ENCODE measurements around the gene TRIM24.
A peak's percentile ranks its signal among the peaks of the same experiment; 100 is the strongest.

TRIM24 gene

DNA sequence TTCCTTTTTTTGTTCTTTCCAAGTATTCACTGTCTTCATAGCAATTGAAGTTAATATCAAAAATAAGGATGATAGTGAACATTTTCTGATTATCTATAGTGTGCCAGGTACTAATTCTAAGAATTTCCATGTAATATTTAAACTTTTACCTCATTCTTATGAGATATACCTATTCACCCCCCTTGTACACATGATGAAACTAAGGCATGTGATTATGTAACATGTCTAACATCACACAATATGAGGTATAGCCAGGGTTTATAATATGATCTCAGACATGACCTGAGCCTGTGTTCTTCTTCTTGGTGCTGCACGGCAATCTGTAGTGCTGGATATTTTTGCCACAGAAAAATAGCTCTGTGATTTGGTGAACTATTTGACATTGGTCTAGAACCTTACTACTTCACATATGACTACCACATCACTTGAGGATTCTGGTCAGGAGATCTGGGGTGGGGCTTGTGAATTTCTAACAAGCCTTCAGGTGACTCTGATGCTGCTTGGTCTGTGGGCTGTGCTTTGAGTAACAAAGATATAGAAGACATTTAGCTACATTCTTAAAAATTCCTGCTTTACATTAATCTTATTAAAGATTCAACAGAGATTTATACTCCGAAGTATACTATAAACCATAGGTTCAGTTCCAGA, 79.1 kb downstream of the TRIM24 start:
- DNase-seq (ENCODE audit: low spot score): no peak

DNA sequence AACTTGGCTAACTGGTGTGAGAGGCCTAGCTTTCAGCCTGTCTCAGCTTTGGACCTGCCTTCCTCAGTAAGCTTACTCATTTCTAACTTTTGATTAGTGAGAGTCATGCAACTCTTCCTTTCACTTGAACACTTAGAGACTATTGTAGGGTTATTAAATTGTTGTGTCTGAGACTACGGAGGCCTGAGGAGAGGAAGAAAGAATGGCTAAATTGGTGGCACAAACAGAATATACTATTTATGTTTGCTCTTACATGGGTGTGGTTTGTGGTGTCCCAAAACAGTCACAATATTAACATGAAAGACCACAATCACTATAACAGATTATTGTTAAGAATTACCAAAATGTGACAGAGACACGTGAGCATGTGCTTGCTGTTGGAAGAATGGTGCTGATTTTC, 82.1 kb downstream of the TRIM24 start:
- no peak for DNase-seq (ENCODE audit: low spot score)

DNA sequence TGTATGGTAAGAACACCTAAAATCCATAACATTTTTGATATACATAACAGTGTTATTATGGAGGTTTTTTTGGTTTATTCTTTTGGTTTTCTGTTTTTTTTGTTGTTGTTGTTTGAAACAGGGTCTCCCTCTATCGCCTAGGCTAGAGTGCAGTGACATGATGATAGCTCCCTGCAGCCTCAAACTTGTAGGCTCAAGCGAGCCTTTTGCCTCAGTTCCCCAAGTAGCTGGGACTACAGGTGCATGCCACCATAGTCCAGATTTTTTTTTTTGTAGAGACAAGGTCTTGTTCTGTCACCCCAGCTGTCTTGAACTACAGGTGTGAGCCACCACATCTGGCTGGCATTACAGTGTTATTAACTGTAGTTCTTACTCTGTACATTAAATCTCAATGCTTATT, 83.7 kb downstream of the TRIM24 start:
- no peak for DNase-seq (ENCODE audit: low spot score)

GRCh38 chr7:138545123-138545522, 85.1 kb downstream of the TRIM24 start:
- no peak for DNase-seq (ENCODE audit: low spot score)

DNA sequence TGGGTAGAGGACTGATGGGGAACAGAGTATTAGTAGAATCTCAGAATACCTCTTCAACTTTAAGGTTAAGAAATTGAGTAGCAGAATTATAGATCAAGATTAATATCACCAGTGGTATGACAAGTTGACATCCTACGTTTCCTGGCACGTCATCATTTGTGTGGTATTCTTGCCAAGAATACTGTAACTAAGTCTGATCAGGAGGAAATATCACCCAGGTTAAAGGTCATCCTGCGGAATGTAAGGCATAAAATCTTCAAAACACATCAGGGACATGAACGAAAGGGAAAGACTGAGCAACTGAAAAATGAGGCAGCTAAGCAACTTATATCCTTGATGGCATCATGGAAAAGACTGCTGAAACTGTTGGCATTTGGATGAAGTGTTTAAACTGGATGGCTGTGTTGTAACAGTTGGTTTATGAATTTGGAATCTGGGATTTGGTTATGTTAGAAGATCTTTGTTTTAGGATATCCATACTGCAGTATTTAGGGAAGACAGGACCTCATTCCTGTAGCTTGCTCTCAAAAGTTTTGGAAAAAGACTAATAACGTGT, 86.1 kb downstream of the TRIM24 start:
- DNase-seq (ENCODE audit: low spot score): no peak

DNA sequence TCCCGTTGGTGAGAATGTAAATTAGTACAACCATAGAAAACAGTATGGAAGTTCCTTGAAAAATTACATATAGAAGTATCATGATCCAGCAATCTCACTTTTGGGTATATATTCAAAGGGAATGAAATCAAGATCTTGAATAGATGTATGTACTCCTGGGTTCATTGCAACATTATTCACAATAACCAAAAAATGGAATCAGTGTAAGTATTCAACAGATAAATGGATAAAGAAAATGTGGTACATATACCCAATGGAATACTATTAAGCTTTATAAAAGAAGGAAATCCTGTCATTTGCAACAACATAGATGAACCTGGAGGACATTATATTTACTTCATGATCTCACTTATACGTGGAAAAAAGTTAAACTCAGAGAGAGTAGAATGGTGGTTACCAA, 86.8 kb downstream of the TRIM24 start:
- no peak for DNase-seq (ENCODE audit: low spot score)

DNA sequence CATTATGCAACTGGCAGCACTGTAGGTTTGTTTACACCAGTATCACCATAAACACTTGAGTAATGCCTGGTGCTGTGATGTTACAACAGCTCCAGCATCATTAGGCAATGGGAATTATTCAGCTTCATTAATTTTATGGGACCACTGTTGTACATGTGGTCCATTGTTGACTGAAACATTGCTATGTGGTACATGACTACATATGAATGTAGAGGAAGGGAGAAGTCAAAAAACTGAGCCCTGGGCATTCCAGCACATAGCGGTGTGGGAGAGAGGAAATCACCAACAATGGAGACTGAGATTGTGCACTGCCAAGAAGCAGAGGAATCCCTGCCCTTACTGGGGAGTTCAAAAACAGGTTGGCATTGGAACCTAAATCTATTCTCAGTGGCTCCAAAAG, 89.0 kb downstream of the TRIM24 start:
- no peak for DNase-seq (ENCODE audit: low spot score)

DNA sequence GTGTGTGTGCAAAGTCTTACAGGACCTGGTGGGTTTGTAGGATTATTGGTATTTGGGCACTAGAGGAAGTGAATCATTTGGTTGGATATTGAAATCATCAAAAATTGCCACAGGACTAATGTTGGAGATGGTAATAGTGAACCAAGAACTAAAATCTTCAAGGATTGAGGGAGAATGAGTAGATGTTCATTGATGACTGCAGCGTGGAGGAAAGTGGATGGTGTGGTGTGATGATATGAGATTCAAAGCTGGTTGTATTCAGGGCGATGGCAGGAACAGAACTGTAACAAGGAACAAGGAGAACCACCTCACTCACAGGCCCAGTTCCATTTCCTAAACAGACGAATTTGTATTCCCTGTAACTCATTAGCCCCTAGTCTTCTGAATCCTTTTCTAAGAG, 90.3 kb downstream of the TRIM24 start:
- no peak for DNase-seq (ENCODE audit: low spot score)

DNA sequence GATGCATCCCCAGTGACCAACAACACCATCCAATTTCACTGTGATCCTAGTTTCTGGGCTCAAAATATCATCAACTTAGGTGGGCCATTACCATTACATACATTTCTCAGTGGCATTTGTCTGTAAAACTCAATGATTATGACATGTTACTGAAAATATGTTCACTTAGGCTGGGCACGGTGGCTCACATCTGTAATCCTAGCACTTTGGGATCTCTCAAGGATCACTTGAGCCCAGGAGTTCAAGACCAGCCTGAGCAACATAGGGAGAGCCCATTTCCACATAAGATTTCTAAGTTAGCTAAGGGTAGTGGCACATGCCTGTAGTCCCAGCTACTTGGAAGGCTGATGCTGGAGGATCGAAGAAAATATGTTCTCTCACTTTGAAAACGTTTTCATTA, 91.0 kb downstream of the TRIM24 start:
- no peak for DNase-seq (ENCODE audit: low spot score)

DNA sequence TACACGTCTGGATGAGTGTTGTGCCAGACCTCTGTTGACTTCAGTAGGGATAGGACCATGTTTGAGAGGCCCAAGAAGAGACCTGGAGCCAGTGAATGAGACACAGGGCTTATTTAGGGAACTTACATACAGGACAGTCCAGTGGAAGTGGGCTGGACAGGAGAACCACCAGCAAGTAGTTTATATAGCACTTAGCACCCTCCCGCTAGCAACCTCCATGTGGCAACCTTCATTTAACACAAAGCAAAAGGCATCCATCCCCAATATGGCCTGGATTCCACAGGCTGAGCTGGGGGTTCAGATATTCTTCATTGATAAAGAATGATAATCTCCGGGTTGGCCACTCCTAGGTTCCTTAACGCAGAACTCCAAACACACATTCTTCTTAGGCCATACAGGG, 93.7 kb downstream of the TRIM24 start:
- no peak for DNase-seq (ENCODE audit: low spot score)

- no peak for DNase-seq (ENCODE audit: low spot score)
Measured at GRCh38 chr7:138554674-138555073, 94.6 kb downstream of the TRIM24 start.

GRCh38 chr7:138555684-138556083, 95.6 kb downstream of the TRIM24 start:
- no peak for DNase-seq (ENCODE audit: low spot score)

DNA sequence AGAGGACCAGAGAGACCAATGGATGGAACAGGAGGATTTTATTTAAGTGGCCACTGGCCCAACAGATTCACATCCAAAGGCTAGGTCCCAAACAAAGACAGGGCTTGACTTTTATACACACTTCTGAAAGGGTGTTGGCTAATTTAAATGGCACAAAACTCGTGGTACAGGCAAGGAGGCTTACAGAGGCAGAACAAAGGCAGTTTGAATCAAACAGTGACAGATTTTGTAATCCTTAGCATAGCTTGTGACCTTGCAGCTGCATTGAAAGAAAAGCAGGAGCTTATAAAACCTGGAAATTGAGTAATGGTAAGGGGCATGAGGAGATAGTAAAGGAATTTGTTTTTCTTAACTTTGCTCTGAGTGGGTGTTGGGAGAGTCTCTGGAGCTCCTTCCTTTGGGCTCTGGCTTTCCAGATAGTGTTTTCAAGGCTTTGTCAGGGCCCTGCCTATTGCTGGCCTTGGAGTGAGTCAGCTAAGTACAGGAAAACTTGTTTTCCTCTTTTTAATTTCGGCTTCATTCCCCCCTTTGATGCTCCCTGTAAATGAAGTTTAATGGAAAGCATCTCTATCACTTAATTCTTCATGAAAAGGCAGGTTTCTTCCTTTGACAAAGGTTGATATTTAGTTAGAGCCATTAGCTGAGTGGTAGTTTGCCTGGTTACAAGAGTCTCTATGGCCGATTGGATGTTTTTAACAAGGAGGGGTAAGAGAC, 96.9 kb downstream of the TRIM24 start:
- no peak for DNase-seq (ENCODE audit: low spot score)

GRCh38 chr7:138559448-138559847, 99.4 kb downstream of the TRIM24 start:
- DNase-seq (ENCODE audit: low spot score): no peak

DNA sequence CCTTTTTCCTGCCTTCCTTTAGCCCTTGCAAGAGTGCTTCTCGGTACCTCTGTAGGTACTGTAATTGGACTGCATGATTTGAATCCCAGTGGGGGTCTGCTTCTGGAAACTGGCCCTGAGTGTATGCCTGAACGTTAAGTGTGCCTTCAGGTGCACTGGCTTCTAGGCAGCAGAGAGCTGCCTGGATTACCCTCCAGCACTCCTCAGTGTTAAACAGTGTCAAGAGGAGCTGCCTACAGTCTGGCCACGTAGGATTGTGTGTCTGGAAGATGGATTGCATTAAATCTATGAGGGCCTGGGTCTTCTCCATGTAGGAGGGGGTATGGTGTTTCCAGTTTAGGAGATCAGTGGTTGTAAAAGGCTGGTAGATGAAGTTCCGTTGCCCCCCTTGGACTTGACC, 103.7 kb downstream of the TRIM24 start:
- DNase-seq (ENCODE audit: low spot score): no peak

GRCh38 chr7:138564365-138564764, 104.3 kb downstream of the TRIM24 start:
- DNase-seq (ENCODE audit: low spot score): peak; percentile 71

DNA sequence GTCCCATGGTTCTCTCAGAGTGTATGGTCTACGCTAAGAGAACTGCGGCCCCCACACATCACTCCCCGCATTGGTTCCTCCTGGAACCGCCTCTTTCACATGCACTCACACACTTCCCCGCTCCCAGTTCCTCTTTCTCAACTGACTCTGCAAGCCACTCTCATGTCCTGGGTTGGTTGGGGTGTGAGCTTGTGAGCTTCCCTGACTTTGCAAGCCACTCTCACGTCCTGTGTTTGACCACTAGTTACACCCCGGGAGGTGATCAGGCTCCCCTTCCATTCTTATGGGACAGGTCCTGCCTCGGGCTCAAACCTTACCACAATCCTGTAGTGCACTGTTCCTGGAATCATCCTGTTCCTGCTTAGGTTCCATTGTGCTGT, 105.0 kb downstream of the TRIM24 start:
- no peak for DNase-seq (ENCODE audit: low spot score)

GRCh38 chr7:138565451-138566114, 105.5 kb downstream of the TRIM24 start:
- DNase-seq (ENCODE audit: low spot score): peak; percentile 96

- DNase-seq (ENCODE audit: low spot score): no peak
Measured at GRCh38 chr7:138568655-138569054, 108.6 kb downstream of the TRIM24 start.

- DNase-seq (ENCODE audit: low spot score): no peak
Measured at GRCh38 chr7:138569418-138569817, 109.4 kb downstream of the TRIM24 start.

DNA sequence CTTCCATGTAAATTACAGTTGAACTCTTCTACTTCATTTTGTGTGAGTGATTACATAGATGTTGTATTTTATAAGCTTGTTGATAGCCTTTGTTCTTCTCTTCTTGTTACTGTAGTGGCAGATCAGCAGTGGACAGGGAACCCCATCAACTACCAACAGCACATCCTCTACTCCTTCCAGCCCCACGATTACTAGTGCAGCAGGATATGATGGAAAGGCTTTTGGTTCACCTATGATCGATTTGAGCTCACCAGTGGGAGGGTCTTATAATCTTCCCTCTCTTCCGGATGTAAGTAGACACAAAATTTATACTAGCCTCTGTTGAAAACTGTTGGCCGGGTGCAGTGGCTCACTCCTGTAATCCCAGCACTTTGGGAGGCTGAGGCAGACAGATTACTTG, 110.7 kb downstream of the TRIM24 start:
- DNase-seq (ENCODE audit: low spot score): no peak

GRCh38 chr7:138573741-138574140, 113.7 kb downstream of the TRIM24 start:
- DNase-seq (ENCODE audit: low spot score): no peak

DNA sequence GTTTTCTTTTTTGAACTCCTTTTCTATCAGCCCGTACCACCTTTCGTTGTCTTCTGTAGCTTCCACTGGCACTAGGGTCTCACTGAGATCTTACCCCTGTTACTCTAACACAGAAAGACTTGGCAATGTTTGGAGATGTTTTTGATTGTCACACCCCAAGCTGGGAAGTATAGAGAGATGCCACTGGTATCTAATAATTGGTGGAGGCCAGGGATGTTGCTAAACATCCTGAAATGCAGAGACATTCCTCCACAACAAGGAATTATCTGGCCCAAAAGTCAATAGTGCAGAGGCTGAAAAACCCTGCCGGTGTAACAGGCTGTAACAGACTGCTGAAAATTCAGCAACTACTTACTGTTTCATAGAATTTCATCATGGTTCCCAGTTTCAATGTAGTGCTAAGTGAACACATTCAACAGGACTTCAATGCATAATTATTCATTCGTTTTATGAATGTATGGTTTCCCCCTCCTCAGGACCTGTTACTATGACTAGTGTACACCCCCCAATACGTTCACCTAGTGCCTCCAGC, 115.9 kb downstream of the TRIM24 start:
- no peak for DNase-seq (ENCODE audit: low spot score)
